Osteocyte (in vitro differentiated cells): Measurements from ENCODE around the gene NCLN. TPM values are rescaled to one million over a fixed set of nuclear protein-coding genes. Genes with fewer than 3 reads are reported as not detected.

Experiments
- DNase-seq: peaks from one replicate; pipeline ENCODE4 v3.0.0; 2021; ENCODE audit warnings: mixed read lengths; ENCODE audit not compliant: unreplicated experiment; ENCODE audit errors: extremely low spot score
- H3K27ac Mint-ChIP-seq: one replicate; pipeline ENCODE4 v1.8.0; 2021; ENCODE audit warnings: mild to moderate bottlenecking, mixed read lengths; ENCODE audit not compliant: unreplicated experiment
- H3K27me3 Mint-ChIP-seq: one replicate; pipeline ENCODE4 v1.8.0; 2021; ENCODE audit warnings: mixed read lengths; ENCODE audit not compliant: unreplicated experiment
- H3K36me3 Mint-ChIP-seq: one replicate; pipeline ENCODE4 v1.8.0; 2021; ENCODE audit warnings: mixed read lengths; ENCODE audit not compliant: unreplicated experiment
- H3K4me1 Mint-ChIP-seq: one replicate; pipeline ENCODE4 v1.8.0; 2021; ENCODE audit warnings: mixed read lengths; ENCODE audit not compliant: unreplicated experiment
- H3K4me3 Mint-ChIP-seq: one replicate; pipeline ENCODE4 v1.8.0; 2021; ENCODE audit warnings: mild to moderate bottlenecking, moderate library complexity, mixed read lengths; ENCODE audit not compliant: unreplicated experiment
- H3K9me3 Mint-ChIP-seq: one replicate; pipeline ENCODE4 v1.8.0; 2021; ENCODE audit warnings: mixed read lengths; ENCODE audit not compliant: unreplicated experiment
- total RNA-seq: library from RNA; stranded (reverse); gene quantifications from 2 replicates; pipeline ENCODE4 v1.2.1, GENCODE V29; 2021
- TF ChIP-seq, protein P1 (sequence below): fragments of 200-600 bp; sonication (generic); IDR thresholded peaks from 2 replicates; pipeline ENCODE4 v1.5.0; 2021; ENCODE audit warnings: antibody characterized with exemption, mild to moderate bottlenecking, moderate library complexity

Gene NCLN
- total RNA-seq, 1 donor from 2014 or later = 61.9 TPM

DNA sequence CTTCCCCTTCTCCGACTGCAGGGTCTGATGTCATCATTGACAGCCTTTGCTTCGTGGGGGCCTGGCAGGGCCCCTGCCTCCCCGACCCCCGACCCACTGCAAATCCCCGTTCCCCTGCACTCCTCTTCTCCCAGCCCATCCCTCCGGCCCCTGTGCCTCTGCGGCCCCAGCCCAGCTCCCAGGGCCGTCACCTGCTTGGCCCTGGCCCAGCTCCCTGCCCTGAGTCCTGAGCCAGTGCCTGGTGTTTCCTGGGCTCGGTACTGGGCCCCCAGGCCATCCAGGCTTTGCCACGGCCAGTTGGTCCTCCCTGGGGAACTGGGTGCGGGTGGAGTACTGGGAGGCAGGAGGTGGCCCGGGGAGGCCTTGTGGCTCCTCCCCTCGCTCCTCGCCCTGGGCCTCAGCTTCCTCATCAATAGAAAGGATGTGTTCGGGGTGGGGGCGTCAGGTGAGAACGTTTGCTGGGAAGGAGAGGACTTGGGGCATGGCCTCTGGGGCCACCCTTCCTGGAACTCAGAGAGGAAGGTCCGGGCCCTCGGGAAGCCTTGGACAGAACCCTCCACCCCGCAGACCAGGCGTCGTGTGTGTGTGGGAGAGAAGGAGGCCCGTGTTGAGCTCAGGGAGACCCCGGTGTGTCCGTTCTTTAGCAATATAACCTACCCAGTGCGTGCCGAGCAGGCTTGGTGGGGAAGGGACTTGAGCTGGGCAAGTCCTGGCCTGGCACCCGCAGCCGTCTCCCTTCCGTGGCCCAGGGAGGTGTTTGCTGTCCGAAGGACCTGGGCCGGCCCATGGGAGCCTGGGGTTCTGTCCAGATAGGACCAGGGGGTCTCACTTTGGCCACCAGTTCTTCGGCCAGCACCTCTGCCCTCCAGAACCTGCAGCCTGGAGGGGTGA lies 22.8 kb downstream of the NCLN start:
- no peak overlapping the region for H3K4me3 Mint-ChIP-seq
- DNase-seq = no peak
- H3K4me1 Mint-ChIP-seq = no peaks in the 10 kb centered on the region
- no peak overlapping the region for H3K27ac Mint-ChIP-seq
- TF ChIP-seq, protein P1, sequence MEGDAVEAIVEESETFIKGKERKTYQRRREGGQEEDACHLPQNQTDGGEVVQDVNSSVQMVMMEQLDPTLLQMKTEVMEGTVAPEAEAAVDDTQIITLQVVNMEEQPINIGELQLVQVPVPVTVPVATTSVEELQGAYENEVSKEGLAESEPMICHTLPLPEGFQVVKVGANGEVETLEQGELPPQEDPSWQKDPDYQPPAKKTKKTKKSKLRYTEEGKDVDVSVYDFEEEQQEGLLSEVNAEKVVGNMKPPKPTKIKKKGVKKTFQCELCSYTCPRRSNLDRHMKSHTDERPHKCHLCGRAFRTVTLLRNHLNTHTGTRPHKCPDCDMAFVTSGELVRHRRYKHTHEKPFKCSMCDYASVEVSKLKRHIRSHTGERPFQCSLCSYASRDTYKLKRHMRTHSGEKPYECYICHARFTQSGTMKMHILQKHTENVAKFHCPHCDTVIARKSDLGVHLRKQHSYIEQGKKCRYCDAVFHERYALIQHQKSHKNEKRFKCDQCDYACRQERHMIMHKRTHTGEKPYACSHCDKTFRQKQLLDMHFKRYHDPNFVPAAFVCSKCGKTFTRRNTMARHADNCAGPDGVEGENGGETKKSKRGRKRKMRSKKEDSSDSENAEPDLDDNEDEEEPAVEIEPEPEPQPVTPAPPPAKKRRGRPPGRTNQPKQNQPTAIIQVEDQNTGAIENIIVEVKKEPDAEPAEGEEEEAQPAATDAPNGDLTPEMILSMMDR = no peak
- H3K36me3 Mint-ChIP-seq = peaks cover 7% of the 10 kb centered on the region
- H3K27me3 Mint-ChIP-seq = no peaks in the 10 kb centered on the region
- H3K9me3 Mint-ChIP-seq = no peaks in the 10 kb centered on the region

GRCh38 chr19:3210347-3211017 lies 24.8 kb downstream of the NCLN start:
- H3K4me1 Mint-ChIP-seq = no peaks in the 10 kb centered on the region
- TF ChIP-seq, protein P1 = peak; percentile 64
- no peak overlapping the region for H3K4me3 Mint-ChIP-seq
- no peaks in the 10 kb centered on the region for H3K9me3 Mint-ChIP-seq
- H3K27me3 Mint-ChIP-seq = no peaks in the 10 kb centered on the region
- no peak overlapping the region for H3K27ac Mint-ChIP-seq
- no peak for DNase-seq
- peaks cover 7% of the 10 kb centered on the region for H3K36me3 Mint-ChIP-seq

DNA sequence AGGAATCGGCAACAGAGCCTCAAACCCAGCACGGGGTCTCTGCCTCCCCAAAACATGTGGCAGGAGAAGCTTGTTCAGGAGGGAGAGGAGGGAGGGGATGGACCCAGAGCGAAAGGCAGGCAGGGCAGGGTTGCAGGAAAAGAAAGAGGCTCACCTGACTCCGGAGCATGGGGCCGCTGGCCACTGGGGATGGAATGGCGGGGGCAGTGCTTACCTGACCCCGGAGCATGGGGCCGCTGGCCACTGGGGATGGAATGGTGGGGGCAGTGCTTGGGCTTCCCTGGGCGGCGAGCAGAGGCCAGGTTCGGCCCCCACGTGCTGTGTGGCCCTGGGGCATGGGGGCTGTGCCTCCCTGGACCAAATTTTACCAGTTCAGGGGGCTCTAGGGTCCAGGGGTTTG lies 25.5 kb downstream of the NCLN start:
- no peaks in the 10 kb centered on the region for H3K4me1 Mint-ChIP-seq
- H3K9me3 Mint-ChIP-seq = no peaks in the 10 kb centered on the region
- H3K4me3 Mint-ChIP-seq = no peak overlapping the region
- peaks cover 7% of the 10 kb centered on the region for H3K36me3 Mint-ChIP-seq
- TF ChIP-seq, protein P1 = no peak
- H3K27me3 Mint-ChIP-seq = no peaks in the 10 kb centered on the region
- no peak overlapping the region for H3K27ac Mint-ChIP-seq
- no peak for DNase-seq

GRCh38 chr19:3213159-3213558 lies 27.4 kb downstream of the NCLN start:
- H3K27ac Mint-ChIP-seq = no peak overlapping the region
- H3K36me3 Mint-ChIP-seq = peaks cover 5% of the 10 kb centered on the region
- TF ChIP-seq, protein P1 = no peak
- no peak for DNase-seq
- H3K9me3 Mint-ChIP-seq = no peaks in the 10 kb centered on the region
- H3K27me3 Mint-ChIP-seq = no peaks in the 10 kb centered on the region
- no peaks in the 10 kb centered on the region for H3K4me1 Mint-ChIP-seq
- H3K4me3 Mint-ChIP-seq = no peak overlapping the region

DNA sequence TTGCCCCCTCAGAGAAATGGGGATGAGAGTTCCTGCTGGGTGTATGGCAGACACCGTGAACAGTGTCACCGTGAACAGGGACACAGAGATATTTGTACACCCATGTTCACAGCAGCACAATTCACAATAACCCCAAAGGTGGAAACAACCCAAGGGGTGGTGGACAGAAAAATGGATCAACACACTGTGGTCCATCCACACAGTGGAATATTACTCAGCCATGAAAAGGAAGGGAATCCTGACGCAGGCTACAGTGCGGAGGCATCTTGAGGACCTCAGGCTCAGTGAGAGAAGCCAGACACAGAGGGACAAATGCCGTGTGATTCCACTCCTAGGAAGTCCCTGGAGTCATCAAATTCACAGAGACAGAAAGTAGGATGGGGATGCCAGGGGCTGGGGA lies 31.1 kb downstream of the NCLN start:
- Mint-ChIP-seq H3K9me3 (no peaks in the 10 kb centered on the region), H3K27me3 (no peaks in the 10 kb centered on the region), H3K36me3 (no peaks in the 10 kb centered on the region), H3K4me1 (no peaks in the 10 kb centered on the region), H3K4me3 (no peak overlapping the region), H3K27ac (no peak overlapping the region)
- TF ChIP-seq, protein P1 = no peak
- DNase-seq = no peak
